GM06990 (cell line): ENCODE results near the gene AFDN.

Experiments
- DNase-seq: peaks from one replicate; pipeline ENCODE4 v3.0.0-alpha.2; 2011; ENCODE audit not compliant: insufficient read length; ENCODE audit errors: extremely low read depth
- H3K27me3 ChIP-seq: replicated peaks from 2 replicates; pipeline ENCODE4 v1.6.0; 2011; ENCODE audit warnings: low read length; ENCODE audit not compliant: control insufficient read depth, insufficient read depth
- H3K36me3 ChIP-seq: 2 replicates; pipeline ENCODE4 v1.5.1; 2011; ENCODE audit warnings: low read length; ENCODE audit not compliant: control insufficient read depth, insufficient read depth
- H3K4me3 ChIP-seq: replicated peaks from 2 replicates; pipeline ENCODE4 v1.5.1; 2011; ENCODE audit warnings: low read depth, mild to moderate bottlenecking, control low read depth, low read length
- CTCF ChIP-seq: IDR thresholded peaks from 2 replicates; pipeline ENCODE4 v1.5.1; 2011; ENCODE audit warnings: low read length, control low read depth, mild to moderate bottlenecking, inconsistent platforms; ENCODE audit not compliant: insufficient read depth, poor library complexity, severe bottlenecking

The AFDN gene

GRCh38 chr6:167944130-167944529 is 117.4 kb downstream of the AFDN start:
- H3K27me3 ChIP-seq: no peaks in the 10 kb centered on the region
- no peak for DNase-seq
- peaks cover 2% of the 10 kb centered on the region for H3K36me3 ChIP-seq

GRCh38 chr6:167946007-167946406 is 119.3 kb downstream of the AFDN start:
- Histone ChIP-seq H3K27me3 (no peaks in the 10 kb centered on the region), H3K36me3 (peaks cover 4% of the 10 kb centered on the region), H3K4me3 (no peak overlapping the region)
- TF ChIP-seq CTCF: no peak
- no peak for DNase-seq

More at GRCh38 chr6:167944130-167944529, 117.4 kb downstream of the AFDN start:
- no peak for TF ChIP-seq CTCF
- H3K4me3 ChIP-seq: no peak overlapping the region

- Histone ChIP-seq H3K36me3 (peaks cover 6% of the 10 kb centered on the region), H3K27me3 (no peaks in the 10 kb centered on the region), H3K4me3 (no peak overlapping the region)
- no peak for TF ChIP-seq CTCF
- DNase-seq: no peak
Observed at GRCh38 chr6:167946604-167947003, 119.9 kb downstream of the AFDN start.

- Histone ChIP-seq H3K36me3 (peaks cover 9% of the 10 kb centered on the region), H3K27me3 (no peaks in the 10 kb centered on the region), H3K4me3 (no peak overlapping the region)
- TF ChIP-seq CTCF: no peak
- no peak for DNase-seq
Observed at GRCh38 chr6:167947716-167948115, 121.0 kb downstream of the AFDN start.

GRCh38 chr6:167948716-167949115 is 122.0 kb downstream of the AFDN start:
- DNase-seq: no peak
- TF ChIP-seq CTCF: no peak
- Histone ChIP-seq H3K36me3 (peaks cover 9% of the 10 kb centered on the region), H3K4me3 (no peak overlapping the region), H3K27me3 (no peaks in the 10 kb centered on the region)

GRCh38 chr6:167949121-167949684 is 122.5 kb downstream of the AFDN start:
- no peak for TF ChIP-seq CTCF
- Histone ChIP-seq H3K27me3 (no peaks in the 10 kb centered on the region), H3K36me3 (peaks cover 9% of the 10 kb centered on the region), H3K4me3 (no peak overlapping the region)
- no peak for DNase-seq
